ENCODE measurements around the gene MPV17. TPM values are rescaled to one million over a fixed set of nuclear protein-coding genes. Genes with fewer than 3 reads are reported as not detected.
A peak's percentile ranks its signal among the peaks of the same experiment; 100 is the strongest.

Gene MPV17
- total and polyA plus RNA-seq, 9 of the 15 experiments (the other 6 are each of a cell fraction or from before 2014, with no cell fraction given): 54.7 to 140 (median 70.2) TPM

GRCh38 chr2:27356382-27357181, 33.7 kb upstream of the MPV17 start, which contains the start of gene GTF3C2 (continued):
- TF ChIP-seq, protein P1, sequence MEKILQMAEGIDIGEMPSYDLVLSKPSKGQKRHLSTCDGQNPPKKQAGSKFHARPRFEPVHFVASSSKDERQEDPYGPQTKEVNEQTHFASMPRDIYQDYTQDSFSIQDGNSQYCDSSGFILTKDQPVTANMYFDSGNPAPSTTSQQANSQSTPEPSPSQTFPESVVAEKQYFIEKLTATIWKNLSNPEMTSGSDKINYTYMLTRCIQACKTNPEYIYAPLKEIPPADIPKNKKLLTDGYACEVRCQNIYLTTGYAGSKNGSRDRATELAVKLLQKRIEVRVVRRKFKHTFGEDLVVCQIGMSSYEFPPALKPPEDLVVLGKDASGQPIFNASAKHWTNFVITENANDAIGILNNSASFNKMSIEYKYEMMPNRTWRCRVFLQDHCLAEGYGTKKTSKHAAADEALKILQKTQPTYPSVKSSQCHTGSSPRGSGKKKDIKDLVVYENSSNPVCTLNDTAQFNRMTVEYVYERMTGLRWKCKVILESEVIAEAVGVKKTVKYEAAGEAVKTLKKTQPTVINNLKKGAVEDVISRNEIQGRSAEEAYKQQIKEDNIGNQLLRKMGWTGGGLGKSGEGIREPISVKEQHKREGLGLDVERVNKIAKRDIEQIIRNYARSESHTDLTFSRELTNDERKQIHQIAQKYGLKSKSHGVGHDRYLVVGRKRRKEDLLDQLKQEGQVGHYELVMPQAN (IDR thresholded peaks at IDR 0.05; ENCODE audit: borderline replicate concordance): peak; percentile 70; the same call in 1 of the 2 replicates
- no peak for TF ChIP-seq RBM22 (IDR thresholded peaks at IDR 0.05; ENCODE audit: low read depth, low read length, poor library complexity, severe bottlenecking)
- TF ChIP-seq TBL1XR1 (IDR thresholded peaks at IDR 0.05; ENCODE audit: low read length in 2 of 2): peak in 1 of 2 experiments; percentile 62; a peak in 1 of 4 replicates
- peak; percentile 75 for TF ChIP-seq E2F5 (CRISPR knock-in tag; IDR thresholded peaks at IDR 0.05)
- no peak for TF ChIP-seq ZC3H8 (IDR thresholded peaks at IDR 0.05)
- TF ChIP-seq CXXC5 (CRISPR knock-in tag; IDR thresholded peaks at IDR 0.05): peak; percentile 80
- TF ChIP-seq, protein P2, sequence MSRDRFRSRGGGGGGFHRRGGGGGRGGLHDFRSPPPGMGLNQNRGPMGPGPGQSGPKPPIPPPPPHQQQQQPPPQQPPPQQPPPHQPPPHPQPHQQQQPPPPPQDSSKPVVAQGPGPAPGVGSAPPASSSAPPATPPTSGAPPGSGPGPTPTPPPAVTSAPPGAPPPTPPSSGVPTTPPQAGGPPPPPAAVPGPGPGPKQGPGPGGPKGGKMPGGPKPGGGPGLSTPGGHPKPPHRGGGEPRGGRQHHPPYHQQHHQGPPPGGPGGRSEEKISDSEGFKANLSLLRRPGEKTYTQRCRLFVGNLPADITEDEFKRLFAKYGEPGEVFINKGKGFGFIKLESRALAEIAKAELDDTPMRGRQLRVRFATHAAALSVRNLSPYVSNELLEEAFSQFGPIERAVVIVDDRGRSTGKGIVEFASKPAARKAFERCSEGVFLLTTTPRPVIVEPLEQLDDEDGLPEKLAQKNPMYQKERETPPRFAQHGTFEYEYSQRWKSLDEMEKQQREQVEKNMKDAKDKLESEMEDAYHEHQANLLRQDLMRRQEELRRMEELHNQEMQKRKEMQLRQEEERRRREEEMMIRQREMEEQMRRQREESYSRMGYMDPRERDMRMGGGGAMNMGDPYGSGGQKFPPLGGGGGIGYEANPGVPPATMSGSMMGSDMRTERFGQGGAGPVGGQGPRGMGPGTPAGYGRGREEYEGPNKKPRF (IDR thresholded peaks at IDR 0.05; ENCODE audit: low read depth, low read length): no peak
- TF ChIP-seq HNRNPUL1 (IDR thresholded peaks at IDR 0.05; ENCODE audit: low read length): no peak
- 0 out of 2 replicates have a peak, but pooled peaks have one; percentile 38 for TF ChIP-seq BMI1 (IDR thresholded peaks at IDR 0.05; ENCODE audit: low read length)
- no peak for TF ChIP-seq ZNF785 (CRISPR knock-in tag; IDR thresholded peaks at IDR 0.05)
- TF ChIP-seq RBM34 (IDR thresholded peaks at IDR 0.05; ENCODE audit: borderline replicate concordance, insufficient read depth, low read length): no peak
- no peak for TF ChIP-seq XRCC3 (IDR thresholded peaks at IDR 0.05)
- TF ChIP-seq SIN3B (IDR thresholded peaks at IDR 0.05; ENCODE audit: low read depth): peak; percentile 82
- TF ChIP-seq, protein P3, sequence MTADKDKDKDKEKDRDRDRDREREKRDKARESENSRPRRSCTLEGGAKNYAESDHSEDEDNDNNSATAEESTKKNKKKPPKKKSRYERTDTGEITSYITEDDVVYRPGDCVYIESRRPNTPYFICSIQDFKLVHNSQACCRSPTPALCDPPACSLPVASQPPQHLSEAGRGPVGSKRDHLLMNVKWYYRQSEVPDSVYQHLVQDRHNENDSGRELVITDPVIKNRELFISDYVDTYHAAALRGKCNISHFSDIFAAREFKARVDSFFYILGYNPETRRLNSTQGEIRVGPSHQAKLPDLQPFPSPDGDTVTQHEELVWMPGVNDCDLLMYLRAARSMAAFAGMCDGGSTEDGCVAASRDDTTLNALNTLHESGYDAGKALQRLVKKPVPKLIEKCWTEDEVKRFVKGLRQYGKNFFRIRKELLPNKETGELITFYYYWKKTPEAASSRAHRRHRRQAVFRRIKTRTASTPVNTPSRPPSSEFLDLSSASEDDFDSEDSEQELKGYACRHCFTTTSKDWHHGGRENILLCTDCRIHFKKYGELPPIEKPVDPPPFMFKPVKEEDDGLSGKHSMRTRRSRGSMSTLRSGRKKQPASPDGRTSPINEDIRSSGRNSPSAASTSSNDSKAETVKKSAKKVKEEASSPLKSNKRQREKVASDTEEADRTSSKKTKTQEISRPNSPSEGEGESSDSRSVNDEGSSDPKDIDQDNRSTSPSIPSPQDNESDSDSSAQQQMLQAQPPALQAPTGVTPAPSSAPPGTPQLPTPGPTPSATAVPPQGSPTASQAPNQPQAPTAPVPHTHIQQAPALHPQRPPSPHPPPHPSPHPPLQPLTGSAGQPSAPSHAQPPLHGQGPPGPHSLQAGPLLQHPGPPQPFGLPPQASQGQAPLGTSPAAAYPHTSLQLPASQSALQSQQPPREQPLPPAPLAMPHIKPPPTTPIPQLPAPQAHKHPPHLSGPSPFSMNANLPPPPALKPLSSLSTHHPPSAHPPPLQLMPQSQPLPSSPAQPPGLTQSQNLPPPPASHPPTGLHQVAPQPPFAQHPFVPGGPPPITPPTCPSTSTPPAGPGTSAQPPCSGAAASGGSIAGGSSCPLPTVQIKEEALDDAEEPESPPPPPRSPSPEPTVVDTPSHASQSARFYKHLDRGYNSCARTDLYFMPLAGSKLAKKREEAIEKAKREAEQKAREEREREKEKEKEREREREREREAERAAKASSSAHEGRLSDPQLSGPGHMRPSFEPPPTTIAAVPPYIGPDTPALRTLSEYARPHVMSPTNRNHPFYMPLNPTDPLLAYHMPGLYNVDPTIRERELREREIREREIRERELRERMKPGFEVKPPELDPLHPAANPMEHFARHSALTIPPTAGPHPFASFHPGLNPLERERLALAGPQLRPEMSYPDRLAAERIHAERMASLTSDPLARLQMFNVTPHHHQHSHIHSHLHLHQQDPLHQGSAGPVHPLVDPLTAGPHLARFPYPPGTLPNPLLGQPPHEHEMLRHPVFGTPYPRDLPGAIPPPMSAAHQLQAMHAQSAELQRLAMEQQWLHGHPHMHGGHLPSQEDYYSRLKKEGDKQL (CRISPR knock-in tag; IDR thresholded peaks at IDR 0.05; ENCODE audit: borderline replicate concordance): no peak
- TF ChIP-seq ATF1 (CRISPR knock-in tag; IDR thresholded peaks at IDR 0.05): peak; percentile 80
- peak; percentile 99 for TF ChIP-seq ATF1 (tag; IDR thresholded peaks at IDR 0.05)
- no peak for TF ChIP-seq ZC3H11A (IDR thresholded peaks at IDR 0.05; ENCODE audit: low read depth, low read length)

All from K562 (cell line).